ENCODE measurements around the gene NGEF.

The NGEF gene

GRCh38 chr2:233042549-233042948 is 29.5 kb upstream of the NGEF start:
- TF ChIP-seq CTCF (IDR thresholded peaks at IDR 0.05; ENCODE audit: low read depth, low read length, missing control alignments), result no peak
- no peak for DNase-seq (ENCODE audit: low read depth)
- H3K4me3 ChIP-seq (ENCODE audit: low read depth, low read length), result no peak overlapping the region

- no peak for DNase-seq (ENCODE audit: low read depth)
- no peak for TF ChIP-seq CTCF (IDR thresholded peaks at IDR 0.05; ENCODE audit: low read depth, low read length, missing control alignments)
- H3K4me3 ChIP-seq (ENCODE audit: low read depth, low read length), result no peak overlapping the region
Observed at GRCh38 chr2:233041722-233042323, 28.8 kb upstream of the NGEF start.

GRCh38 chr2:233040571-233040970 is 27.5 kb upstream of the NGEF start:
- TF ChIP-seq CTCF (IDR thresholded peaks at IDR 0.05; ENCODE audit: low read depth, low read length, missing control alignments), result no peak
- no peak for DNase-seq (ENCODE audit: low read depth)
- no peak overlapping the region for H3K4me3 ChIP-seq (ENCODE audit: low read depth, low read length)

GRCh38 chr2:233039846-233040530 is 26.9 kb upstream of the NGEF start:
- no peak for DNase-seq (ENCODE audit: low read depth)
- H3K4me3 ChIP-seq (ENCODE audit: low read depth, low read length), result no peak overlapping the region
- no peak for TF ChIP-seq CTCF (IDR thresholded peaks at IDR 0.05; ENCODE audit: low read depth, low read length, missing control alignments)

GRCh38 chr2:233039212-233039845 is 26.3 kb upstream of the NGEF start:
- DNase-seq (ENCODE audit: low read depth), result no peak
- H3K4me3 ChIP-seq (ENCODE audit: low read depth, low read length), result no peak overlapping the region
- no peak for TF ChIP-seq CTCF (IDR thresholded peaks at IDR 0.05; ENCODE audit: low read depth, low read length, missing control alignments)

GRCh38 chr2:233037078-233037477 is 24.0 kb upstream of the NGEF start:
- TF ChIP-seq CTCF (IDR thresholded peaks at IDR 0.05; ENCODE audit: low read depth, low read length, missing control alignments), result no peak
- no peak overlapping the region for H3K4me3 ChIP-seq (ENCODE audit: low read depth, low read length)
- DNase-seq (ENCODE audit: low read depth), result no peak
